Islet precursor cell (in vitro differentiated cells): ENCODE results near the gene PTPRO.

ENCODE experiments used
- DNase-seq: peaks from one replicate; pipeline ENCODE4 v3.0.0-alpha.2; 2018

The PTPRO gene

DNA sequence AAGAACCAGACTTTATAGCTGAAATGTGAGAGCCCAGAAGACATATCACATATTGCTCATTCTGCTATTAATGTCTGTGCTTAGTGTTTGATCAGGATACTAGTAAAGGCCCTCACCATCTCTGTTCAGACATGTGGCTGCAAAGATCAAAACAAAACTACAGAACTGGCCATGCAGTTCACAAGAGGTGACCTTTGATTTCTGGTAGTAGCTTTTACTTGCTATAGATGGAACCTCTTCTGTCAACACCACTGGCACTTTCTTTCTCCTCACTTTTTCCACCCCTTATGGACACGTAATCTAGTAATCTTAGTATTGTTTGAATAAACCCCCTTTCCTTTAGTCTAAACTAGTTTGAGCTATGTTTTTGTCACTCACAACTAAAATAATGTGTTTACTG is 252.0 kb downstream of the PTPRO start:
- no peak for DNase-seq

DNA sequence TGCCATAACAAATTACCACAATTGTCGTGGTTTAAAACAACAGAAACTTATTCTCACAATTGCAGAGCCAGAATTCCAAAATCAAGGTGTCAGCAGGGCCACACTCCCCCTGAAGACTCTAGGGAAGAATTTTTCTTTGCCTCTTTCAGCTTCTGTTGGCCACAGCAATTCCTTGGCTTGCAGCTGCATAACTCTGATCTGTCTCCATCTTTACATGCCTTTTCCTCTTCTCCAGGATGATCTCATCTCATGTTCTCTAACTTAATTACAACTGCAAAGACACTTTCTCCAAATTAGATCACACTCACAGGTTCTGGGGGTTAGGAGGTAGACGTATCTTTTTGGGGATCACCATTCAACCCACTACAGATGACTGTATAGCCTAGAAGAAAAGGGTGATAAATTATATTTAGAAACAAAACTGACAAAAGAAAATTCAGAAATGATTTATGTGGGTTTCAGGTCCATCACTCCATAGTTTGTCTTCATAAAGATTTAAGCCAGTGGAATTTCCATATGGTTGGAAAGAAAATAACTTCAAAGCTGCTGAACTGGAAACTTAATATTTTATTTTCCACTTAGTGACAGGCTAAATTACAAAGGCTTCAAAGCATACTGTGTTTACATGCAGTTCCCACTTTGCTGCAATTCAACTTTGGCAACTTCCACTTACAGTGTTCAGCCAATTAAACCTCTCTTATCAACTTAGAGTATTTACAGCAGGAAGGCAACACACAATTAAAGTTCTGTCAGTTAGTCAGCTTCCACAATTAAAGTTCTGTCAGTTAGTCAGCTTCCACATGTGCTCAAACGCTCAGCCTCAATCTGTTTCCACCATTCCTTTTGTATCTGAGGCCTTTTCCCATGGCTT is 253.6 kb downstream of the PTPRO start:
- DNase-seq, result no peak

DNA sequence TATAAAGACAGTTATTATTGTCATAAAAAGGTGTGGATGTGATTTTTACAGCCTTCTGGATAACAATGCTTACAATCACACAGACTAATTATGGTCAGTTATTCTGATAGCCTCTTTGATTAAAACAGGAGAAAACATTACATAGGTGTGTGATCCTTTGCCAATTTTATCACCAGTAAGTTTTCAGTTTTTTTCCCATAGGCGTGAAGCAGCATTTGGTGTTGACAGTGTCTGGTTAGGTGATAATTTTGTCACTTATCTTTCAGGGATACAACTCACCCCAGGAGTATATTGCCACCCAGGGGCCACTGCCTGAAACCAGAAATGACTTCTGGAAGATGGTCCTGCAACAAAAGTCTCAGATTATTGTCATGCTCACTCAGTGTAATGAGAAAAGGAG is 258.1 kb downstream of the PTPRO start:
- DNase-seq, result no peak

DNA sequence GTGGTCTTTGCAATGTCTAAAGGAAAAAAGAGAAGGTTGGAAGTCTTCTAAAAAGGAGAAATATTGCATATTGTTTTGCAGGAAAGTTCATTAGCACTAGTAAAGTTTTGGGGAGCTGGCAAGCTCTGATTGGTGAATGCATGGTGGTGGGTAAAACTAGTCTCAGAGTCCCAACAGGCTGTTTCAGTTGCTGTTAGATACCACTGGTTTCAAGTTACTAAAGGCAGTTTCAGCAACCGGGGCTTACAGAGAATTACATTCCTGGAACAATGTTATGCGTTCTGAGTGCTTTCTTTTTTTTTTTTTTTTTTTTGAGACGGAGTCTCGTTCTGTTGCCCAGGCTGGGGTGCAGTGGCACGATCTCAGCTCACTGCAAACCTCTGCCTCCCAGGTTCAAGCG is 258.7 kb downstream of the PTPRO start:
- DNase-seq, result no peak

DNA sequence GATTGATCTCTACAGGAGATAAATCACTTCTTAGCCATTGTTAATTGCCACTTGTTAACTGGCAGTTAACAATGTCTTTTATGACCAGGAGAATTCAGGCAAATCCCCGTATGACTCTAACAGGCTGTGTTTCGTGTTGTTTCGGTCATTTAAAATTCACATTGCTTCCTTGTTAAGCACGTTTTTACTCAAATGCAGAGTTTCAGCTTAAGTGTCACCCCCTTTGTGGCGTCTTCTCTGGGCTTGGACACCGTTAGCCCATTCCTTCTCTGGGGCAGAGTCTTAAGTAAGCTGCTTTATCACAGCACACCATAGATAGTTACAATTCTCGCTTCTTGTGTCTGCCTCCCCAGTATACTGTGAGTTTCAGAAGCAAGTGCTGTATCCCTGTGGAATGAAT is 261.5 kb downstream of the PTPRO start:
- DNase-seq, result no peak

DNA sequence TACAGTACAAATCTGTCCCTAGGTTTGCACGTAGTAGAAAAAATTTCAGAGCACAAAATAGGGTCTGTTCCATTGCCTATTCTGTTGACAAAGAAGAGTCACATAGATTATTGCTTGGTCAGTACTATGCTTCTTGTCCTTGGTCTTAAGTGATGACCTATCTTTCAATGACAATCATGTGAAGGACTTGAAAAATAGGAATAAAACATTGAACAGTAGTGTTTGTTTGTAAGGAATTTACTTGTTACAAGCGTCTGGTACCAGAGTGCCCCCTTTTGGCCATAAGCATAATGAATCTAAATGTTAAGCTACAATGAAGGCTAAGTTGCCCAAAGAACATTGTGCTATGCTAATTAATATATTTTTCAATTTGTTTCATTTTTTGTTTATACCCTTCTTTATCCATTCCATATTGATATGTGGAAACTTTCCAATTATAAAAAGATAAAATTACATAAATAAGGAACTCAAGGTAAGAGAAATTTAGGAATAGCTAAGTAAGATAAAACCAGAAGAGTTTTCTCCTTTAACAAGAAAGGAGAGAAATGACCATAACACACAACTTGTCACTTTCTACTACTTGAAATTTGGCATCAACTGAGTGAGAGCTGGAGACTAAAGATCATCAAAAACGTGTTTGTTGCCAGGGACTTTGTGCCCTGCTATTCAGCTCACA is 262.2 kb downstream of the PTPRO start:
- DNase-seq, result no peak

DNA sequence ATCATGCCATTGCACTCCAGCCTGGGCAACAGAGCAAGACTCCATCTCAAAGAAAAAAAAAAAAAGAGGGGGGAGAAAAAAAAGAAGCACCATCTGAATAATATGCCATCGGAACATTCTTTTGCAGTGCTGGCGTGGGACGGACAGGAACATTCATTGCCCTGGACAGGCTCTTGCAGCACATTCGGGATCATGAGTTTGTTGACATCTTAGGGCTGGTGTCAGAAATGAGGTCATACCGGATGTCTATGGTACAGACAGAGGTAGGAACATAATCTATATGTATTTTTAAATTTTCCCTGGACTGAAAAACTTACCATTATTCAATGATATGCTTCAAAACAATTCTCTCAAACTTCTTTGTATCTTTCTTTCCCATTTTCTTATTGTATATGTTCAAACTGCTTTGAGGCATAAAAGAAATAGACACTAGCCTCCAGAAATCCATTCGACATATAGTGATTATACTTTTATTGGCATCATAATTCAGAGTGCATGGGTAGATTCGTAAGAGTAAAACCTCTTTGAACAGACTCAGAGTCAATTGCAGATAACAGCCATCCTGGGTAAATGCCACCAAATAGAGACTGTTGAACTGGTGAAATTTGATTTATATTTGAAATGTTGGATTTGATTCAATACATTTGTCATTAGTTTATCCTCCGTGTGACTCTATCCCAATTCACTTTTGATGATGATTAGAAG is 267.2 kb downstream of the PTPRO start:
- no peak for DNase-seq

DNA sequence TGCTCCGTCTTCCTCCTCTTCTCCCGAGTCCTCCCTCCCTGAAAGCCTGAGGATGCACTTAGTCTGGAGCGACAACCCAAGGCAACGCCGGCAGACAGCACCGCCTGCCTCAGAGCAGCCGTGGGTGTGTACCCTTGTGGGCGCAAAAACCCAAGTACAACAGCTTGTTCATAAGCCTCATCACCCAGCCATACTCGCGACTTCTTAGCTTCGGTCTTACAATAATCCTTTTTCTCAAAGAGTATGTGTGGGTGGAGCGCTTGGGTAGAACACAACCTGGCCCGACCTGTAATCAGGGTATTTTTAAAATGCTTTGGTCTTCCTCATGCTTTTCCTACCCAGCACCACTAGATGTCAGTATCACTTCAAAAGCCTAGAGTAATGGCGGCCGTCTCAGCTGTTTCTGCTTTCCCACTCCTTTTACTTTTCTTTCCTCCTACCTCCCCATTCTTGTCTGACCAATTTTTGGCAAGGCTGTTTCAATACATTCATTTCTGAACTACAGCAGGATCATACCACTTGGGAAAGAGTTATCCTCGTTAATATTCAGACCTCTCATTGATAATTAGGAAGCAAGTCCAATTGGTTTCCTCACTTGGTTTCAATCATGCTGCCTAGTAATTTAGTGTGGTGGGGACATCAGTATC is 268.0 kb downstream of the PTPRO start:
- peak; percentile 71 for DNase-seq

DNA sequence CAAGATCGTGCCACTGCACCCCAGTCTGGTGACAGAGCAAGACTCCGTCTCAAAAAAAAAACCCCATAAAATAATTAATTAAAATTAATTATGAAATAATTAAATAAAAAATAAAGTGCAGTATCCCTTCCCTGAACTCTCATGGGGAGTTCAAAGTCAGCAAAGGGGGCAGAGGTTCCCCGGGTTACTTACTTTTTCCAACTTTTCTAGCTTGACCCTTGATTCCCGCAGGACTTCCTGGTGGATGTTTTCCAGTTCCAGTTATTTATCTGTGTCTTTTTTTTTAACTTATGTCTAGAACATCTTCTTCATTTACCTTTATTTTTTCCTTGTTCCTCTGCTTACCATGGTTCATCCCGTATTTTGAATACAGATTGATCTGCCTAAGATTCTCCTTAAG is 269.5 kb downstream of the PTPRO start:
- no peak for DNase-seq

DNA sequence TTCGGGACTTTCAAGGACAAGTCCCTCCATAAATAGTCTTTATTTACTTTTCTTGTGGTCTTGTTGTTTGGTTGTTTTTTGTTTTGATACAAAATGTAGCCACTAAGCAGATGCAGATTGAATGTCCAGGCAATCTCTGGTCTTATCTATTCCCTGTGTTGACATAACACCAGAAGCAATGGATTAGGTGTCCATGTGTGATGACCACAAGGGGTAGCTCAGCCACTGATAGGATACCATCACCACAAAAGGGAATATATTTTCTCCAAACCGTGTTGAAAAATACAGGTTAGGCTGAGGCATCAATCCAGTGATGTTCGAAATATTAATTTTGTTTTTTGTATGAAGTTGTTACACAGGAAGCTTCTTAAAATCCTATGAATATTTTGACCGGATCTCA is 270.6 kb downstream of the PTPRO start:
- DNase-seq, result no peak

DNA sequence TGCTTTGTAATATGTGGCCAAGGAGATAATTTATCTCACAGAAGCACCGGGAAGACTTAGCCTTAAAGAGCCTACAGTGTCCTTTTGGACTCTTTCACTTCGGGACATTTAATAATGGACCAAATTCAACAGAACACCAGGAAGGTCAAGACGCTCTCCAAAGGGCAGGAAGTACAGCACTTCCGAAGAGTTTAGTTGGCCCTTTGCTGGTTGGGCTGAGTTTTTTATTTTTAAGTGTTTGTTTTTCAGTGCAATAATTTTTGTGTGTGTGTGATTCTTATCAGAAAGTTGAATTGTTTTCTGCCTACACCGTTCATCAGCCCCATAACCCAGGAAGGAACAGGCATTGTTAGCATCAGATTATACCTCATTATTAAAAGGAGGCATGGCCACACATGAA is 273.9 kb downstream of the PTPRO start:
- DNase-seq, result no peak

DNA sequence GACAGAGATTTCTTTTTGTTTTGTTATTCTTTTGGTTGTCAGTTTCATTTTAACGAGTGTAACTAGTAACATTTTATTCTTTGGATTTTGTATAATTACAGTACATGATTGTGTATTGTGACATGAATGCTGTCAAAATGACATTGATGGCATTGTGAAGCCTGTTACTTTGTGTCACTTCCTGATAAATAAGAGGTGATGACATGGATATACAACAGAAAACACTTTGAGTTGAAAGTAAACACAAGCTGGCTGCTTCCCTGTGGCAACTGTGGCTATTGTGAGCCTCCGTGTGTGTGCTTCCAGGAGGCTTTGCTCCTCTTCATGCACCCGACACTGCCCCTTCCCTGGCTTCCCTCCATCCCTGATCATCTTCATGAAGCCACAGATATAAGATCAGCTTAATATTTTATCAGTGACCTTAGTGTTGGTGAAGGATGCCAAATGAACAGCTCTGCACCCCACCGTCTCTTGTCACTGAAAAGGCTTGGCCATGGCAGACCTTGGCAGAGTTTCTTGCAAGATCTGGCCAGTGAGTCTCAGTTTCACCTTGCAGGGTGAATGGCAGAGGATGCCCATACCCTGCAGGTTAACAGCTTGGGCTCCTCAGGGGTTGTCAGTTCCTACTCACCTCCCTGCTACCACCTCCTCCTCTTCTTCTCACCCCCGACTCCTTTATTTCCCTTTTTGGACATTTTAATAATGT is 275.0 kb downstream of the PTPRO start:
- no peak for DNase-seq

DNA sequence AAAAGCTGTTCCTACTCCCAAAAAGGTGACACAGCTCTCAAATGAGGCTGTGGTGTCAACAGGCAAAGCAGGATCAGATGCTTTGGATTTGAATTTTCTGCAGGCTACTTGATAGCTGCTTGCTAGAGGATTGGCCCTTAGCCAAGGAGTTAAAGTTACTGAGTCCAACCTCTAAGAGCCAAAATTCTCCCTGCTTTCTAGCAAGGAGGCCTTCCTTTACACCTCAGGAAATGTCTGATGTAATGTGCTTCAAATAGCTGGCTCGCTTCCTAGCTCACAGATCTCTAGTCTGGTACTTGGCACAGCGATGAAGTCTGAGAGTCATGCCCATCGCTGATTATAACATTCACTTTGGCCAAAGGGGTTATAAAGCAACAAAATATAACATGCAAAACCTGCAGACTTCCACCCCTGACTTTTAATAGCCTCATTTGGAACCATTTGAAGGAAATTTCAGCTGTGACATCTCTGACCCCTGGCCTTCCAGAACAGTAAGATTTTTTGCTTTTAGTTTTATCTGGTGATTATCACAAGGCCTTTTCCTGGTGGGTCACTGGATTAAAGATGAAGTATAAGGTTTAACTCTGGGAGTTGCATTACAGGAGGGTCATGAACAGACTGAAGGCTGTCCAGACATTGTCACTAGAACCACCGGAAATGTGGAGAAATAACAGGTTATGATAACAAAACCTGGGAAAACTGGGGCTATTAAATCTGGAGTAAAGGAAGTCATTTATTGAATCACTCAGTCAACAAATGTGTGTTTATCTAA is 277.1 kb downstream of the PTPRO start:
- DNase-seq, result no peak

DNA sequence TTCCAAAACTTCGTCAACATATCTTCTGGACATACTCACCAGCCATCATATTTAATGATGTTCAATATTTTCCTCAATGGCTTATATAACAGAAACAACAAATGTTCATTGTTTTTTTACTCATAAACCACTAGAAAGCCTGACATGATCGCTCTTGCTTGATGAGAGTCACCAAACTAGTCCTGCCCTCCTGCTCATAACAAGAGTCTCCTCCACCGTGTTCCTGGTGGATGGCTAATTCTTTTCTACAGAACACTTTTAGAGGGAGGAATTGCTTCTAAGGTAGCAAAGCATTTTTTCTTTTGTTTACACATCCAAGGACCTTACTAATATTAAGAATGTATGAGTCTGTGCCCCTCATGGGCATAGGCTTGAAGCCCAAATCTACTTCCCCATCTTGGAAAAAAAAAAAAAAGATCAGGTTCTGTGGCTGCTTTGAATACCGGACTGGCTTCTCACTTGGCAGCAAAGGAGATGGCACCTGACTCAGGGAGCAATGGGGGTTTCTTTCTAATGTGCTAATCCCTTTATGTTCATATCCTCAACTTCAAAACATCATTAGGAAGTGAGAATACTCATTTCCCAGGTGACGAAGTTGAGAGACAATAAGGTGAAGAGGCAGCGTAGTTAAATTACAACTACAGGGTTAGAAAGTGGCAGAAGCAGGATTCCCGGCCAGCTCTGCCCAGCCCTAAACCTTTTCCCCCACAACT is 278.1 kb downstream of the PTPRO start:
- DNase-seq, result no peak

DNA sequence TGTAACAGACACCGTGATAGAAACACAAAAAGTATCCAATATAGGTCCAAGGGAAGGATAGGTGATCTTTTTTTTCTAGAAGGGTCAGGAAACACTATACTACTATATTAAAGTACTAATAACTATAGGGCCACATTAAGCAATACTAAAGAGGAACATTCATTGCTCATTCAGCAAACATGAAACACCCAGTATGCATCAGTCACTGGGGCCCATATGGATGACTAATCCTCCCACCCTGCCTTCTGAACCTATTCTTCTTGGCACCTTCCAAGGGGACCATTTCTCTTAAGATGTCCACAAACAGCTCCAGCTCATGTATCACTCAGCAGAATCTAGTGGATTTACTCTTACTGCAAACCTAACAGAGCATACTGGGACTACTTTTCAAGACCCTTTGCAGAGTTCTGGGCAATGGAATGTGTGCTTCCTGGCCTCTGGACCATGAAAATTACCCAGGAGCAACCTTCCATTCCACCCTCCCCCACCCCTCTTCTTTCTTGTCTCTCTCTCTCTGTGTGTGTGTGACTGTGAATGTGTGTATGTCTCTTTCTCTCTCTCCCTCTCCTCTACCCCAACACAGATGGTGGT is 279.0 kb downstream of the PTPRO start:
- no peak for DNase-seq

DNA sequence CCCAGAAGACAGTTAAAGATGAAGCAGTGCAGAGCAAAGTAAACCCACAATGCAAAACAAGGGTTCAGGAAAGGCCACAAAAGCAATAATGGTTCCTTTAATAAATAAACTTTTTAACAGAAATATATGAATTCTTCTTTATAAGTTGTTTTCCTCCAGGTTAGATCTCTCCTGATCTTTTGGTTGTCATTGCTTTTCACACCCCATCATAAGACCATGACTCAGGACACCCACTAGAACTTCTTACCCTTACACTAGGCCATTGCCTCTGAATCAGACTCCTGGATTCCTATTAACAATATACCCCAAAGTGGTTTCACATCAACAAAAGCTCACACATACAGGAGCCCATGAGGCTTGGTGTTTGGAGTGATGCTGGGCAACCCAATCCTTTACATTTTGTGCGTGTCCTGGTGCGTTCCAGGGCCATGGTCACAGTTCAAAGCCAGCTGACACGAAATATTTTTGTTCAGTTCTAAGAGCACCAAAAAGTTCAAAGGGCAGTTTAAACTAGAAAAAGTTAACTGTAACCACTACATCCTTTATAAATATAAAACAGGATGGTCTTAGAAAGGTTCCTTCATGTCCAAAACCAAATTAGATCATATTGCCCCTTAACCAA is 279.9 kb downstream of the PTPRO start:
- no peak for DNase-seq

DNA sequence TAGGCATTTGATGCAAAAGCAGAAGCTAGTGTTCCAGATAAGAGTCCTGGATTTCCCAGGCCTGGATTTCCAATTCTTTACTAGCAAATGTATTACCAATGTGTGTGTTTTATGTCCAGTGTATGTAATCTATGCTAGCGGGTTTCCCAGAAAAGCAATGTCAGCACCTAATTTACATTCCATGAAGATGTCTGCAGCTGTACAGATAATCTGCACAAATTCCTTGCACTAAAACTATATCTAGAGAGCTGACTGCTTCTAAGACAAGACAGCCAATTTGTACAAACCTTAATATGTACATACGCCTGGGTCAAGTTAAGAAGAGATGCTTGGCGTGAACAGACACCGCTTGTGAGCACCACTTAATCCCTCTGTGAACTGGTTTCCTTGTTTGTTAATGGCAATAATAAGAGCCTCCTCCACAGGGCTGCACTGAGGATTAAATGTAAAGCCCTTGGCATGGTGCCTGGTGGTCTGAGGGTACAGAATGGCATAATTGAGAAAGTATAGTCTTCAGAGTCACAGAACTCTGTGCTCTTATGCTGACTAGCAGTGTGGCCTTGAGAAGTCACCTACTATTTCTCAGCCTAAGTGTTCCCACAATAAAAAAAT is 281.3 kb downstream of the PTPRO start:
- DNase-seq, result peak; percentile 50

DNA sequence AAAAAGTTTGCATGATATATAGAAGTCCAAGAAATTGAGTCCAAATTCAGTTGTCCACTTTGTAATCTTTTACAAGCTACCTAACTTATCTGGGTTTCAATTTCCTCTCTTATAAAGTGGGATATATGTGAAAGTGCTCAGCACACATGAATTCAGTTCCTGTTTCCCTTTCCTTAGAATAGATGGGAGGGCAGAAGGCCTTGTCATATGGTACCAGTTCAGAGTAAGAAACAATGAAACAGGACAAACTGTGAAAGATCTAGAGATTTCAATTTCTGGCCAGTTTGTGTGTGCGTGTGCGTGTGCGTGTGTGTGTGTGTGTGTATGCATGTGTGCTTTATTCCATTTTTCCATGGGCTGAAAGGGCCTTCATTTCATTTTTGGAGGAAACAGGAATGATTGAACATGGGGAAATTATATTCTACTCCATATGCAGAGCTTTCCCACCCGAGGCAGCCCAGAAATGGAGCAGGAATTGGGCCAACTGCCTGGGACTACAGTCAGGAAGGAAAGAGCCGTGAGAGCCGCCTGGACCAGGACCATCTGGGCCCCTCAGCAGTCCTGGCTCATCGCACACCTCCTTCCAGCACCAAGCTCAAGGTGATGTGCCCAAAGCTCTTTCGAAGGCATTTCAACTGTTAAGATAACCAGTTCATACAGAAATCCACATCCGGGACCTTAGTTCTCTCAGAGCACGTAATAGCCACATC is 283.7 kb downstream of the PTPRO start:
- DNase-seq, result no peak

DNA sequence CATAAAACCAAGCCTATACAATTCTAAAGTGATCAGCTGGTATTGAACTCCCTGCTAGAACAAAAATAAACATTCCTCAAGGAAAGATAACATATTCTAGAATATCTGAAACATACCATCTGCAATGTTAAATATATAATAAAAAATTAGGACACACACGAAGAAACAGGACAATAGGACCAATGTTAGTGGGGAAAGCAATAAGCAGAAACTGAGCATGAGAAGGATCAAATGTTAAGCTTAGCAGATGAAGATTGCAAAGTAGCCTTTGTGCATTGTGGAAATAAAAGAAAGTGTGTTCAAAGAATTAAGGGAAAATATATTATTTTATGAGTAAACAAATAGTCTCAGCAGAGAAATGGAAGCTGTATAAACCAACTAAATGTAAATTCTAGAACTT is 286.1 kb downstream of the PTPRO start:
- DNase-seq, result no peak
